ENCODE results near the gene ZNF470.

DNA sequence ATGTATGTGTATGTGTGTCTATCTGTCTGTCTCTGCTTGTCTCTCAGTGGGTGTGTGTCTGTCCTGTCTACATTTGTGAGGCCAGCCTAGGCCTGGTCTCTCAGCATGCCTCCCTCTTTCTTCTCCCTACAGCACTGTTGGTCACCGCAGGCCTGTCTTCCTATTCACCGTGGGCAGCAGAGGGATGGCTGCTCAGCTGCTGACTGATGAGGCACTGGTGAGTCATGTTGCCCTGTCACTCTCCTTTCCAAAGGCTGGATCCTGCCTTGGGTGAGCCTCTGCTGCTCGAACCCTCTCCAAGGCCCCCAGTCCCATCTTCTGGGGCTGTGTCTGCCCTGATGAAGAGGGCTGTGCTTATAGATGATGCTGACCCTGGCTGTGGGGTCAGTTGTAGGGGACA is 34.1 kb downstream of the ZNF470 start:
- TF ChIP-seq POLR2A (IDR thresholded peaks at IDR 0.05): no peak
- TF ChIP-seq, protein P1, sequence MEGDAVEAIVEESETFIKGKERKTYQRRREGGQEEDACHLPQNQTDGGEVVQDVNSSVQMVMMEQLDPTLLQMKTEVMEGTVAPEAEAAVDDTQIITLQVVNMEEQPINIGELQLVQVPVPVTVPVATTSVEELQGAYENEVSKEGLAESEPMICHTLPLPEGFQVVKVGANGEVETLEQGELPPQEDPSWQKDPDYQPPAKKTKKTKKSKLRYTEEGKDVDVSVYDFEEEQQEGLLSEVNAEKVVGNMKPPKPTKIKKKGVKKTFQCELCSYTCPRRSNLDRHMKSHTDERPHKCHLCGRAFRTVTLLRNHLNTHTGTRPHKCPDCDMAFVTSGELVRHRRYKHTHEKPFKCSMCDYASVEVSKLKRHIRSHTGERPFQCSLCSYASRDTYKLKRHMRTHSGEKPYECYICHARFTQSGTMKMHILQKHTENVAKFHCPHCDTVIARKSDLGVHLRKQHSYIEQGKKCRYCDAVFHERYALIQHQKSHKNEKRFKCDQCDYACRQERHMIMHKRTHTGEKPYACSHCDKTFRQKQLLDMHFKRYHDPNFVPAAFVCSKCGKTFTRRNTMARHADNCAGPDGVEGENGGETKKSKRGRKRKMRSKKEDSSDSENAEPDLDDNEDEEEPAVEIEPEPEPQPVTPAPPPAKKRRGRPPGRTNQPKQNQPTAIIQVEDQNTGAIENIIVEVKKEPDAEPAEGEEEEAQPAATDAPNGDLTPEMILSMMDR (IDR thresholded peaks at IDR 0.05): no peak
